ENCODE measurements around the gene COL18A1.

DNA sequence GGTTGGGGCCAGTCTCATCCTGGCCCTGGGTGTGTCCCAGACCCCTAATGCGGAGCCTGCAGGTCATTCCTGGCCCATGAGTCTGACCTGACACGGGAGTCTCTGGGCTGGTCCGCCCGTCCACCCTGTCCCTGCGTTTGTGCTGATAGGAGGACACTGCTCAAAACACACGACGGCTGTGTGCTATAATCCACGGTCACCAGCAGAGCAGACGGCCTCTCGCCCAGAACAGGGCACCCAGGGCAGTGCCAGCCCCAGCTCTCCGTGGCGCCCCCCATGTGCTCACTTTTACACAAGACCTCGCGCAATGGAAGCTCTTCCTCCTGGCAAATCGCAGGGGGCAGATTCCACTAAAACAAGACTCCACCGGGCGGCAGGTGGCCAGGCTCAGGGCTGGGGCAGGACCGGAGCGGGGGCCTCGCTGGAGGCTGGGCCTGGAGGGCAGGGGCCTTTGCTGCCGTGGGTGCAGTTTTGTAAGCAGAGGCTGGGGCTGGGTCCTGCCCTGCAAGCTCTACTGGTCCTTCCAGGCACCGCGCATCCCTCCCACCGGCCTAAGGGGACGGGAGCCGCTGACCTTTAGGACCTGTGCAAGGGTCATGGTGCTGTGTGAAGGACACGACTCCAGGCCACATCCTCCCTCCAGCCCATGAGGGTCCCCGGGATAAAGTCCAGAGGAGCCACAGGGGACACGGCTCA lies 147.9 kb downstream of the COL18A1 start:
- TF ChIP-seq, protein P1, sequence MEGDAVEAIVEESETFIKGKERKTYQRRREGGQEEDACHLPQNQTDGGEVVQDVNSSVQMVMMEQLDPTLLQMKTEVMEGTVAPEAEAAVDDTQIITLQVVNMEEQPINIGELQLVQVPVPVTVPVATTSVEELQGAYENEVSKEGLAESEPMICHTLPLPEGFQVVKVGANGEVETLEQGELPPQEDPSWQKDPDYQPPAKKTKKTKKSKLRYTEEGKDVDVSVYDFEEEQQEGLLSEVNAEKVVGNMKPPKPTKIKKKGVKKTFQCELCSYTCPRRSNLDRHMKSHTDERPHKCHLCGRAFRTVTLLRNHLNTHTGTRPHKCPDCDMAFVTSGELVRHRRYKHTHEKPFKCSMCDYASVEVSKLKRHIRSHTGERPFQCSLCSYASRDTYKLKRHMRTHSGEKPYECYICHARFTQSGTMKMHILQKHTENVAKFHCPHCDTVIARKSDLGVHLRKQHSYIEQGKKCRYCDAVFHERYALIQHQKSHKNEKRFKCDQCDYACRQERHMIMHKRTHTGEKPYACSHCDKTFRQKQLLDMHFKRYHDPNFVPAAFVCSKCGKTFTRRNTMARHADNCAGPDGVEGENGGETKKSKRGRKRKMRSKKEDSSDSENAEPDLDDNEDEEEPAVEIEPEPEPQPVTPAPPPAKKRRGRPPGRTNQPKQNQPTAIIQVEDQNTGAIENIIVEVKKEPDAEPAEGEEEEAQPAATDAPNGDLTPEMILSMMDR (IDR thresholded peaks at IDR 0.05; ENCODE audit: poor library complexity) = no peak
- no peak for TF ChIP-seq EZH2phosphoT487 (IDR thresholded peaks at IDR 0.05; ENCODE audit: low read depth, severe bottlenecking, unreplicated experiment)
- TF ChIP-seq EZH2 (IDR thresholded peaks at IDR 0.05; ENCODE audit: borderline replicate concordance) = no peak

Measured in hepatocyte (in vitro differentiated cells).